GM19438 (cell line): ENCODE measurements around the gene RPLP2.

ENCODE experiments used
- ATAC-seq: cut with Tn5 transposase; IDR thresholded peaks from one replicate; pipeline ENCODE4 v1.9.1; 2021; ENCODE audit warnings: low read depth; ENCODE audit not compliant: unreplicated experiment

RPLP2 gene

GRCh38 chr11:809287-810039 lies at the start of gene RPLP2:
RPLP2 (plus strand) TSS chr11:809967; CDS start chr11:810235, 268 bp downstream.
- ATAC-seq: peak; percentile 61

- no peak for ATAC-seq
Measured at GRCh38 chr11:760236-760635, 49.5 kb upstream of the RPLP2 start.

GRCh38 chr11:761526-762108 lies 48.1 kb upstream of the RPLP2 start:
- no peak for ATAC-seq

DNA sequence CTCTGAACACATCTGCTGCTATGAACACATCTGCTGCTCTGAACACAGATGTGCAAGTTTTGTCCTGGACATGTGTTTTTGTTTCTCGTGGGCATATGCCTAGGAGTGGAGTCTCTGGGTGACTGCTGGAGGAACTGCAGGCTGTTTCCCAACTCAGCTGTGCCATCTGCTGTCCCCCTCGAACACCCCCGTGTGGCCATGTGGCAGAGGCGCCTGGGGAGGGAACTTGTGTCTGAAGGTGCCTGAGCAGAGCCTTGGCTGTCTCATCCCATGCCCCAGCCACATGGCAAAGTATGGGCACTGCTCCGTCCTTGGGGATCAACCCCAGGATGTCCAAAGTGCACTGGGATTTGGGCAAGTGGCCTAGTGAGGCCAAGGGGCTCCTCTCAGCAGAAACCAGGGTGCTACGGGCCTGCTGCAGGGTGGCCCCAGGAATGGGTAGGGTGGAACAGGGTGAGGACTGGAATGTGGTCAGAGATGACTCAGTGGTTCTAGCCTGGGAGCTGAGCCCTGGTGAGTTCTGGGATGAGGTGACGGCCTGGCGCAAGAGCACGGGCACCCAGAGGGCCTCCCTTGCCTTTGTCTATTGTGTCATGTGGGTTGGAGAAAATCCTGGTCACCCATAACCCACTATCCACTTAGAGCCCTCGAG lies 47.2 kb upstream of the RPLP2 start:
- ATAC-seq: no peak

DNA sequence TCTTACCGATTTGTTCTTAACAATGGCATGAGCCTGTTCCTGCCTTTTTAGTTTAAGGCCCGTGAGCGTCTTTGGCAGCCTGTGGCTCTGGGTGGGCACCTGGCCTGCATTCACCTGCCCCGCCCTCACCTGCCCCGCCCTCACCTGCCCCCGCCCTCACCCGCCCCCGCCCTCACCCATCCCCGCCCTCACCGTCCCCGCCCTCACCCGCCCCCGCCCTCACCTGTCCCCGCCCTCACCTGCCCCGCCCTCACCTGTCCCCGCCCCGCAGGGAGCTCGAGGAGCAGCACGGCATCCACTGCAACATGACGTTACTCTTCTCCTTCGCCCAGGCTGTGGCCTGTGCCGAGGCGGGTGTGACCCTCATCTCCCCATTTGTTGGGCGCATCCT lies 46.7 kb upstream of the RPLP2 start:
- no peak for ATAC-seq

- no peak for ATAC-seq
Measured at GRCh38 chr11:763549-764321, 46.0 kb upstream of the RPLP2 start.

- no peak for ATAC-seq
Measured at GRCh38 chr11:764322-765024, 45.3 kb upstream of the RPLP2 start.

GRCh38 chr11:765025-765801 lies 44.6 kb upstream of the RPLP2 start:
- ATAC-seq: no peak

GRCh38 chr11:765802-766091 lies 44.0 kb upstream of the RPLP2 start:
- ATAC-seq: no peak

- no peak for ATAC-seq
Measured at GRCh38 chr11:766106-766935, 43.4 kb upstream of the RPLP2 start.

- no peak for ATAC-seq
Measured at GRCh38 chr11:766936-767210, 42.9 kb upstream of the RPLP2 start.

GRCh38 chr11:767238-767637 lies 42.5 kb upstream of the RPLP2 start:
- ATAC-seq: no peak

DNA sequence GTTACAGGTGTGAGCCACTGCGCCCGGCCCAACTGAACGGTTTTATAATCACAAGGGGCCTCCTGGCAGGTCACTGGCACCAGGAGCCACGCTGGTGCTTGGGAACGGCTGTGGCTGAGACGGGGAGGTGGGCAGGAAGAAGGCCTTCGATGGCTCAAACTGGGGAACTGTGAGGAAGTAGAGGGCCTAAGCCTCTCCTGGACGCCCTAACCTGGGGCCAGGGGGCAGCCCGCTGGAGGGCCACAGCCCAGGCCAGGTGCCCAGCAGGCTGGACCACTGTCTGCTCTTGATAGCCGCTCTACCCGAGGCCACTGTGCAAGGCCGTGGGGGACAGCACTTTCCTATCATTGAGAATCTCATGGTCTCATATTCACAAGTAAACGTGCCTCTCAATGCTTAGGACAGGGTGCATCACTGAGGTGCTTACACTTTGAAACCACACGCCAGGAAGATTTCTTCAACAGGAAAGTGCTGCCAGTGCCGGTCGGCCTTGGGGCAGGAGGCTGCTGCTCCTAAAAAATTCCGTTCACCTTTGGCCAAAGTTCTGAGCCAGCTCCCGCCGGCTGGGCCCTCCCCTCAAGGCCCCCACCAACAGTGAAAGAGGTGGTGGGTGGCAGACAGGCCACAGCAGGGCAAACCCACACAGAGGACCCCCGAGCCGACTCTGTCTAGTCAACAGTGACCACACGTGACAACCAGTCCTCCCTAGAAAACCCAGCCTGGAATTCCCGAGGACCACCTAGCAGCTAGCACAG lies 39.7 kb upstream of the RPLP2 start:
- no peak for ATAC-seq

- no peak for ATAC-seq
Measured at GRCh38 chr11:770642-771616, 38.8 kb upstream of the RPLP2 start.

- ATAC-seq: no peak
Measured at GRCh38 chr11:771617-772204, 38.1 kb upstream of the RPLP2 start.

- no peak for ATAC-seq
Measured at GRCh38 chr11:772429-773390, 37.1 kb upstream of the RPLP2 start.
